SK-N-SH (cell line): ENCODE data around the gene LIPE. TPM values are rescaled to one million over a fixed set of nuclear protein-coding genes. Genes with fewer than 3 reads are reported as not detected.
A peak's percentile ranks its signal among the peaks of the same experiment; 100 is the strongest.

Experiments
- CTCF ChIA-PET: fragments of 300-600, 350-600 bp; formaldehyde crosslinking; extraction: SDS; loops from one replicate; lab custom pipeline; 2021; lab: Yijun Ruan, JAX
- POLR2A ChIA-PET: fragments of 350-600 bp; sonication (Branson Sonifier 250); formaldehyde crosslinking; extraction: SDS; loops from one replicate; lab custom pipeline; 2020; ENCODE audit warnings: antibody characterized with exemption, inconsistent platforms; lab: Yijun Ruan, JAX
- DNase-seq: peaks from one replicate; pipeline ENCODE4 v3.0.0; 2012
- H2AFZ ChIP-seq: fragments of 200-600 bp; sonication (generic); 2 replicates; pipeline ENCODE4 v1.8.1; 2016; ENCODE audit warnings: antibody characterized with exemption, mild to moderate bottlenecking, low read depth
- H3F3A ChIP-seq: fragments of 200-600 bp; sonication (generic); replicated peaks from 2 replicates; pipeline ENCODE3; 2016; ENCODE audit warnings: antibody characterized with exemption, mild to moderate bottlenecking; ENCODE audit not compliant: insufficient read depth
- H3K27ac ChIP-seq, 2 experiments: fragments of 200-500 bp in 1 of 2; fragments of 200-600 bp in 1 of 2; sonication (Bioruptor generic) in 1 of 2; sonication (generic), shearing (Covaris generic) in 1 of 2; 2 replicates each; pipeline versions ENCODE4 v1.5.1 to v1.6.1; 2014 to 2016; ENCODE audit warnings: low read depth in 2 of 2, inconsistent platforms in 1 of 2, low read length in 1 of 2, mild to moderate bottlenecking in 1 of 2, mixed read lengths in 1 of 2
- H3K27me3 ChIP-seq: fragments of 200-600 bp; sonication (generic), shearing (Covaris generic); 2 replicates; pipeline ENCODE4 v1.6.1; 2016; ENCODE audit warnings: mixed run types; ENCODE audit not compliant: insufficient read depth
- H3K36me3 ChIP-seq, 2 experiments: fragments of 200-500 bp in 1 of 2; fragments of 200-600 bp in 1 of 2; sonication (Bioruptor generic) in 1 of 2; sonication (generic) in 1 of 2; replicated peaks in 1 of 2; 2 replicates each; pipeline versions ENCODE3 to v1.5.1; 2014 to 2016; ENCODE audit warnings: low read length in 1 of 2, mild to moderate bottlenecking in 1 of 2; ENCODE audit not compliant: insufficient read depth in 2 of 2, control insufficient read depth in 1 of 2
- H3K4me1 ChIP-seq, 2 experiments: fragments of 200-500 bp in 1 of 2; fragments of 200-600 bp in 1 of 2; sonication (Bioruptor generic) in 1 of 2; sonication (generic), shearing (Covaris generic) in 1 of 2; 2 replicates each; pipeline versions ENCODE4 v1.5.1 to v1.6.1; 2014 to 2016; ENCODE audit warnings: low read depth in 1 of 2, low read length in 1 of 2, mixed run types in 1 of 2; ENCODE audit not compliant: insufficient read depth in 2 of 2, control insufficient read depth in 1 of 2
- H3K4me2 ChIP-seq: fragments of 200-600 bp; sonication (generic), shearing (Covaris generic); 2 replicates; pipeline ENCODE4 v1.6.1; 2017; ENCODE audit warnings: mixed run types
- H3K4me3 ChIP-seq, 2 experiments: fragments of 200-500 bp in 1 of 2; fragments of 200-600 bp in 1 of 2; sonication (Bioruptor generic) in 1 of 2; sonication (generic), shearing (Covaris generic) in 1 of 2; 2 replicates each; pipeline versions ENCODE4 v1.5.1 to v1.8.1; 2014 to 2016; ENCODE audit warnings: low read depth in 2 of 2, inconsistent platforms in 1 of 2, low read length in 1 of 2, mild to moderate bottlenecking in 1 of 2, mixed read lengths in 1 of 2, moderate library complexity in 1 of 2
- H3K79me2 ChIP-seq: fragments of 200-600 bp; sonication (generic); 2 replicates; pipeline ENCODE4 v1.8.1; 2017; ENCODE audit warnings: mild to moderate bottlenecking; ENCODE audit not compliant: insufficient read depth
- H3K9ac ChIP-seq: fragments of 200-600 bp; sonication (generic); 2 replicates; pipeline ENCODE4 v1.6.1; 2017; ENCODE audit warnings: mixed run types
- H3K9me2 ChIP-seq: fragments of 200-600 bp; sonication (generic); 2 replicates; pipeline ENCODE4 v1.6.1; 2017; ENCODE audit warnings: mixed run types
- H3K9me3 ChIP-seq: fragments of 200-600 bp; sonication (generic); 2 replicates; pipeline ENCODE4 v1.6.1; 2017; ENCODE audit warnings: mixed run types, mild to moderate bottlenecking, moderate library complexity
- H4K20me1 ChIP-seq: fragments of 200-600 bp; sonication (generic); 2 replicates; pipeline ENCODE4 v1.6.1; 2017; ENCODE audit warnings: mild to moderate bottlenecking, mixed run types; ENCODE audit not compliant: insufficient read depth
- EZH2phosphoT487 ChIP-seq: fragments of 200-600 bp; sonication (generic); IDR thresholded peaks from 2 replicates; pipeline ENCODE4 v1.6.1; 2017; ENCODE audit warnings: low read depth, mixed run types, mild to moderate bottlenecking, antibody characterized with exemption, moderate library complexity, borderline replicate concordance
- GATA2 ChIP-seq: sonication (generic); formaldehyde crosslinking; IDR thresholded peaks from 2 replicates; pipeline ENCODE4 v1.5.0; 2020; ENCODE audit warnings: mild to moderate bottlenecking, missing genetic modification reagents
- MEF2A ChIP-seq: IDR thresholded peaks from 2 replicates; pipeline ENCODE4 v1.4.0; 2012; ENCODE audit warnings: low read depth, borderline replicate concordance
- NFIC ChIP-seq: IDR thresholded peaks from 2 replicates; pipeline ENCODE4 v1.4.0; 2012; ENCODE audit warnings: borderline replicate concordance
- POLR2AphosphoS5 ChIP-seq: IDR thresholded peaks from 2 replicates; pipeline ENCODE4 v1.6.1; 2012; ENCODE audit warnings: low read depth, low read length
- RAD21 ChIP-seq: IDR thresholded peaks from 2 replicates; pipeline ENCODE4 v1.6.1; 2012; ENCODE audit warnings: mild to moderate bottlenecking, low read length
- RXRA ChIP-seq: IDR thresholded peaks from 2 replicates; pipeline ENCODE4 v1.4.0; 2012; ENCODE audit warnings: low read depth, mild to moderate bottlenecking, borderline replicate concordance
- SIN3A ChIP-seq: IDR thresholded peaks from 2 replicates; pipeline ENCODE4 v1.6.1; 2012; ENCODE audit warnings: low read depth, mild to moderate bottlenecking, low read length, moderate library complexity, borderline replicate concordance
- SMC3 ChIP-seq: IDR thresholded peaks from 2 replicates; pipeline ENCODE4 v1.6.1; 2012; ENCODE audit warnings: low read depth, low read length, improper control_type of control experiment
- TAF1 ChIP-seq: IDR thresholded peaks from 2 replicates; pipeline ENCODE4 v1.6.1; 2012; ENCODE audit warnings: low read depth, mild to moderate bottlenecking, low read length, moderate library complexity, borderline replicate concordance
- TCF12 ChIP-seq: IDR thresholded peaks from 2 replicates; pipeline ENCODE4 v1.4.0; 2012
- WGBS: methylation state at CpG from one replicate; pipeline ENCODE4 v1.1.6; 2017; ENCODE audit warnings: low lambda C conversion rate; 5-methylcytosine and 5-hydroxymethylcytosine counted together
- polyA plus RNA-seq, 3 experiments: library from polyadenylated mRNA; depleted of rRNA; stranded (reverse); fragments of >200 nt; gene quantifications; 2 replicates each; pipeline ENCODE4 v1.2.3, GENCODE V29; 2012
- TF ChIP-seq, protein P1 (sequence below): fragments of 200-600 bp; sonication (generic); IDR thresholded peaks from 2 replicates; pipeline ENCODE4 v1.6.1; 2017; ENCODE audit warnings: antibody characterized with exemption, mild to moderate bottlenecking, moderate library complexity
- TF ChIP-seq, protein P2 (sequence below): IDR thresholded peaks from 2 replicates; pipeline ENCODE4 v1.4.0; 2012; ENCODE audit warnings: low read depth, borderline replicate concordance
- TF ChIP-seq, protein P3 (sequence below): IDR thresholded peaks from 2 replicates; pipeline ENCODE4 v1.6.1; 2012; ENCODE audit warnings: mild to moderate bottlenecking, low read depth, low read length, moderate library complexity

Gene LIPE
- polyA plus RNA-seq, 1 of the 3 experiments (the other 2 are of a cell fraction), result 4.4 TPM

DNA sequence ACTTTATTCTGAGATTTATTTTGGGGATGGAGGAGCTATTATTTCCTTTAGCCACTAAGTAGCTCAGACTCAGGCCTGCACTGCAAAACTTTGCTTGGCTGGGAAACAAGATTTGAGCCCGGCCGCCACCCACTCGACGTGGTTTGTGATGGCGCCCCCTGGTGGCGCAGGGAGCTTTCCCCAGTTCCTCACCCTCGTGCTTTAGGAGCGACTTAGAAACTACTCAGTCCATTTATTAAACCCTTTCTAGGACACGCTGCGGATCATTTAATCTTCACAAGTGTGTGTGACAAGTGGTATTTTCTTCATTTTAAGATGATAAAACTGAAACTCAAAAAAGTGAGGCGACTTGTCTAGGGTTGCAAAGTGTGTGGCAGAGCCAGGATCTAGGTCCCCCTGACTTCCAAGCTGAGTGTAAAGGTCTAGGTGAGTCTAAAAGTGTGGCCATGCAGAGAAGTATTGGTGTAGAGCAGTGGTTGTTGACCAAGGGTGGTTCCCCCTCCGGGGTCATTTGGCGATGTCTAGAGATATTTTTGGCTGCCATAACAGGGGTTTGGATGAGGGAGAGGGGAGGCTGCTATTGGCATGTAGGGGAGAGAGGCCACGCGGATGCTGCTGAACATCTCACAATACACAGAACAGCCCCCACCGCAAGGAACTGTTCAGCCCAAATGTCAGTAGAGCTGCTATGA, 13.3 kb upstream of the LIPE start:
- H3K36me3 ChIP-seq, result no peaks in the 10 kb centered on the region
- POLR2A ChIA-PET, result no interaction called here
- no peak overlapping the region for H3K4me3 ChIP-seq
- H3K9me2 ChIP-seq, result no peaks in the 10 kb centered on the region
- DNase-seq, result peak; percentile 59
- H3K27ac ChIP-seq, result no peak overlapping the region
- no peaks in the 10 kb centered on the region for H4K20me1 ChIP-seq
- H3K4me1 ChIP-seq, result no peaks in the 10 kb centered on the region
- 30% methylated on average over 16 of the region's 16 CpGs for WGBS
- no peaks in the 10 kb centered on the region for H3K79me2 ChIP-seq
- H3K9me3 ChIP-seq, result no peaks in the 10 kb centered on the region
- H3K27me3 ChIP-seq, result no peaks in the 10 kb centered on the region
- 0 out of 2 replicates have a peak, but pooled peaks have one; percentile 11 for TF ChIP-seq SMC3
- no peak for TF ChIP-seq TAF1
- TF ChIP-seq, protein P1, sequence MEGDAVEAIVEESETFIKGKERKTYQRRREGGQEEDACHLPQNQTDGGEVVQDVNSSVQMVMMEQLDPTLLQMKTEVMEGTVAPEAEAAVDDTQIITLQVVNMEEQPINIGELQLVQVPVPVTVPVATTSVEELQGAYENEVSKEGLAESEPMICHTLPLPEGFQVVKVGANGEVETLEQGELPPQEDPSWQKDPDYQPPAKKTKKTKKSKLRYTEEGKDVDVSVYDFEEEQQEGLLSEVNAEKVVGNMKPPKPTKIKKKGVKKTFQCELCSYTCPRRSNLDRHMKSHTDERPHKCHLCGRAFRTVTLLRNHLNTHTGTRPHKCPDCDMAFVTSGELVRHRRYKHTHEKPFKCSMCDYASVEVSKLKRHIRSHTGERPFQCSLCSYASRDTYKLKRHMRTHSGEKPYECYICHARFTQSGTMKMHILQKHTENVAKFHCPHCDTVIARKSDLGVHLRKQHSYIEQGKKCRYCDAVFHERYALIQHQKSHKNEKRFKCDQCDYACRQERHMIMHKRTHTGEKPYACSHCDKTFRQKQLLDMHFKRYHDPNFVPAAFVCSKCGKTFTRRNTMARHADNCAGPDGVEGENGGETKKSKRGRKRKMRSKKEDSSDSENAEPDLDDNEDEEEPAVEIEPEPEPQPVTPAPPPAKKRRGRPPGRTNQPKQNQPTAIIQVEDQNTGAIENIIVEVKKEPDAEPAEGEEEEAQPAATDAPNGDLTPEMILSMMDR, result peak; percentile 94
- no peak for TF ChIP-seq MEF2A
- TF ChIP-seq, protein P2, sequence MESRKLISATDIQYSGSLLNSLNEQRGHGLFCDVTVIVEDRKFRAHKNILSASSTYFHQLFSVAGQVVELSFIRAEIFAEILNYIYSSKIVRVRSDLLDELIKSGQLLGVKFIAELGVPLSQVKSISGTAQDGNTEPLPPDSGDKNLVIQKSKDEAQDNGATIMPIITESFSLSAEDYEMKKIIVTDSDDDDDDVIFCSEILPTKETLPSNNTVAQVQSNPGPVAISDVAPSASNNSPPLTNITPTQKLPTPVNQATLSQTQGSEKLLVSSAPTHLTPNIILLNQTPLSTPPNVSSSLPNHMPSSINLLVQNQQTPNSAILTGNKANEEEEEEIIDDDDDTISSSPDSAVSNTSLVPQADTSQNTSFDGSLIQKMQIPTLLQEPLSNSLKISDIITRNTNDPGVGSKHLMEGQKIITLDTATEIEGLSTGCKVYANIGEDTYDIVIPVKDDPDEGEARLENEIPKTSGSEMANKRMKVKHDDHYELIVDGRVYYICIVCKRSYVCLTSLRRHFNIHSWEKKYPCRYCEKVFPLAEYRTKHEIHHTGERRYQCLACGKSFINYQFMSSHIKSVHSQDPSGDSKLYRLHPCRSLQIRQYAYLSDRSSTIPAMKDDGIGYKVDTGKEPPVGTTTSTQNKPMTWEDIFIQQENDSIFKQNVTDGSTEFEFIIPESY, result no peak
- peak; percentile 22; the same call in 1 of the 2 replicates for TF ChIP-seq RAD21
- no peak for TF ChIP-seq GATA2 (CRISPR knock-in tag)
- TF ChIP-seq, all 33 proteins: peak for 3
- H2AFZ ChIP-seq, result no peak overlapping the region
- CTCF ChIA-PET, result interaction anchor here (0.6 to 3.4 kb wide), 20 partner anchors 11 to 1203 kb away, joined by 3 to 43 read pairs (median 4); partner anchors contain the start of genes CEACAM1 and LIPE
- no peak overlapping the region for H3K4me2 ChIP-seq
- no peak overlapping the region for H3K9ac ChIP-seq
- no peaks in the 10 kb centered on the region for H3F3A ChIP-seq

DNA sequence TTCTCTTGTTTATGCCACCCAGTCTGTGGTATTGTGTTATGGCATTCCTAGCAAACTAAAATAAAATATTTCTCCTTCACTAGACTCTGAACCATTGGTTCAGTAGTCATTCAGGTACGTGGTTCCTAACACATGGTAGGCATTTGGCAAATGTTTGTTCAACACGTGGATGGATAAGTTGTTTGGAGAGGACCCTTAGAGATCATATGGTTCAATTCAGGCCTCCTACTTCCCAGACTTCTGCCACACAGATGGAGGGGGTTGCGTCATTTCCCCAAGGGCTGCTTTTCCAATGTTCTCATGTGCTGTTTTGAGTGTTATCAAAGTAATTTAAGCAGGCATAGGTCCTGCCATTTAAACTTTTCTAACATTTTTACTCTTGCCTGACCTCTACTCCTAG, 8.8 kb upstream of the LIPE start:
- no peak overlapping the region for H3K4me3 ChIP-seq
- no peaks in the 10 kb centered on the region for H4K20me1 ChIP-seq
- H3K27me3 ChIP-seq, result no peaks in the 10 kb centered on the region
- no peak overlapping the region for H3K4me2 ChIP-seq
- no peak overlapping the region for H2AFZ ChIP-seq
- H3K9ac ChIP-seq, result no peak overlapping the region
- no peak for DNase-seq
- no peaks in the 10 kb centered on the region for H3K9me3 ChIP-seq
- H3K27ac ChIP-seq, result no peak overlapping the region
- no peaks in the 10 kb centered on the region for H3F3A ChIP-seq
- TF ChIP-seq NFIC (no peak), TCF12 (no peak), POLR2AphosphoS5 (no peak), SIN3A (no peak), EZH2phosphoT487 (no peak), RXRA (no peak)
- TF ChIP-seq, protein P3, sequence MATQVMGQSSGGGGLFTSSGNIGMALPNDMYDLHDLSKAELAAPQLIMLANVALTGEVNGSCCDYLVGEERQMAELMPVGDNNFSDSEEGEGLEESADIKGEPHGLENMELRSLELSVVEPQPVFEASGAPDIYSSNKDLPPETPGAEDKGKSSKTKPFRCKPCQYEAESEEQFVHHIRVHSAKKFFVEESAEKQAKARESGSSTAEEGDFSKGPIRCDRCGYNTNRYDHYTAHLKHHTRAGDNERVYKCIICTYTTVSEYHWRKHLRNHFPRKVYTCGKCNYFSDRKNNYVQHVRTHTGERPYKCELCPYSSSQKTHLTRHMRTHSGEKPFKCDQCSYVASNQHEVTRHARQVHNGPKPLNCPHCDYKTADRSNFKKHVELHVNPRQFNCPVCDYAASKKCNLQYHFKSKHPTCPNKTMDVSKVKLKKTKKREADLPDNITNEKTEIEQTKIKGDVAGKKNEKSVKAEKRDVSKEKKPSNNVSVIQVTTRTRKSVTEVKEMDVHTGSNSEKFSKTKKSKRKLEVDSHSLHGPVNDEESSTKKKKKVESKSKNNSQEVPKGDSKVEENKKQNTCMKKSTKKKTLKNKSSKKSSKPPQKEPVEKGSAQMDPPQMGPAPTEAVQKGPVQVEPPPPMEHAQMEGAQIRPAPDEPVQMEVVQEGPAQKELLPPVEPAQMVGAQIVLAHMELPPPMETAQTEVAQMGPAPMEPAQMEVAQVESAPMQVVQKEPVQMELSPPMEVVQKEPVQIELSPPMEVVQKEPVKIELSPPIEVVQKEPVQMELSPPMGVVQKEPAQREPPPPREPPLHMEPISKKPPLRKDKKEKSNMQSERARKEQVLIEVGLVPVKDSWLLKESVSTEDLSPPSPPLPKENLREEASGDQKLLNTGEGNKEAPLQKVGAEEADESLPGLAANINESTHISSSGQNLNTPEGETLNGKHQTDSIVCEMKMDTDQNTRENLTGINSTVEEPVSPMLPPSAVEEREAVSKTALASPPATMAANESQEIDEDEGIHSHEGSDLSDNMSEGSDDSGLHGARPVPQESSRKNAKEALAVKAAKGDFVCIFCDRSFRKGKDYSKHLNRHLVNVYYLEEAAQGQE, result no peak
- TF ChIP-seq, protein P1, result no peak
- CTCF ChIA-PET, result interaction anchor here (0.8 to 1.0 kb wide), 2 partner anchors 14 to 15 kb away, joined by 3 to 4 read pairs; no protein-coding TSS in a partner anchor
- 72% methylated on average over 3 of the region's 3 CpGs for WGBS
- H3K4me1 ChIP-seq, result no peaks in the 10 kb centered on the region; a peak in 1 of 4 replicates
- H3K79me2 ChIP-seq, result no peaks in the 10 kb centered on the region
- H3K36me3 ChIP-seq, result no peaks in the 10 kb centered on the region
- H3K9me2 ChIP-seq, result no peaks in the 10 kb centered on the region
- POLR2A ChIA-PET, result no interaction called here
